OCI-LY7 (cell line): Measurements from ENCODE around the gene SCN8A. TPM values are rescaled to one million over a fixed set of nuclear protein-coding genes. Genes with fewer than 3 reads are reported as not detected.

Experiments
- Bru-seq: library from RNA; stranded (reverse); fragments of 400-500 nt; gene quantifications from one replicate; lab custom pipeline; 2021; lab: Mats Ljungman, UMichigan
- BruChase-seq, 2 experiments: library from RNA; stranded (reverse); fragments of 400-500 nt; gene quantifications; one replicate each; lab custom pipeline; 2021; lab: Mats Ljungman, UMichigan
- BruUV-seq: library from RNA; stranded (reverse); fragments of 400-500 nt; replicated peaks from 2 replicates; lab custom pipeline; 2021; lab: Mats Ljungman, UMichigan
- CTCF ChIA-PET: fragments of 300-600 bp; sonication (Branson Sonifier 250); formaldehyde crosslinking; loops from one replicate; lab custom pipeline; 2022; ENCODE audit warnings: antibody characterized with exemption; ENCODE audit not compliant: unreplicated experiment; lab: Charles Lee
- POLR2A ChIA-PET: fragments of 300-600 bp; sonication (Branson Sonifier 250); formaldehyde crosslinking; loops from one replicate; lab custom pipeline; 2022; ENCODE audit warnings: antibody characterized with exemption; lab: Charles Lee
- DNase-seq: peaks from one replicate; pipeline ENCODE4 v3.0.0-alpha.2; 2015; ENCODE audit warnings: low spot score
- H2AFZ ChIP-seq: fragments of 200-600 bp; sonication (generic), shearing (Covaris generic); 2 replicates; pipeline ENCODE4 v1.6.1; 2014; ENCODE audit warnings: mild to moderate bottlenecking, antibody characterized with exemption, low read length, moderate library complexity
- H3K27ac ChIP-seq: fragments of 200-600 bp; sonication (generic); 2 replicates; pipeline ENCODE4 v1.5.1; 2014; ENCODE audit warnings: mixed run types, low read depth, mild to moderate bottlenecking, moderate library complexity, low read length, inconsistent platforms; ENCODE audit not compliant: poor library complexity, severe bottlenecking
- H3K36me3 ChIP-seq: fragments of 200-600 bp; sonication (generic); 2 replicates; pipeline ENCODE4 v1.6.1; 2014; ENCODE audit warnings: mild to moderate bottlenecking, antibody characterized with exemption, low read length, moderate library complexity, mixed read lengths; ENCODE audit not compliant: insufficient read depth
- H3K4me1 ChIP-seq: fragments of 200-600 bp; sonication (generic); 2 replicates; pipeline ENCODE4 v1.5.1; 2014; ENCODE audit warnings: mild to moderate bottlenecking, low read length; ENCODE audit not compliant: insufficient read depth, poor library complexity, severe bottlenecking
- H3K4me2 ChIP-seq: fragments of 200-600 bp; sonication (generic); 2 replicates; pipeline ENCODE4 v1.6.1; 2014; ENCODE audit warnings: mild to moderate bottlenecking, low read length
- H3K4me3 ChIP-seq: fragments of 200-600 bp; sonication (generic); 2 replicates; pipeline ENCODE4 v1.5.1; 2014; ENCODE audit warnings: mild to moderate bottlenecking, low read depth, low read length; ENCODE audit not compliant: poor library complexity, severe bottlenecking
- H3K79me2 ChIP-seq: fragments of 200-600 bp; sonication (generic); 2 replicates; pipeline ENCODE4 v1.6.1; 2016; ENCODE audit warnings: low read depth, mild to moderate bottlenecking, low read length, moderate library complexity, mixed read lengths; ENCODE audit not compliant: insufficient read depth
- H3K9me2 ChIP-seq: fragments of 200-600 bp; sonication (generic); 2 replicates; pipeline ENCODE4 v1.6.1; 2016; ENCODE audit warnings: mild to moderate bottlenecking, low read length, mixed read lengths; ENCODE audit not compliant: insufficient read depth
- H3K9me3 ChIP-seq: fragments of 200-600 bp; sonication (generic); 2 replicates; pipeline ENCODE4 v1.6.1; 2014; ENCODE audit warnings: mild to moderate bottlenecking, mixed run types, low read length, mixed read lengths
- H4K20me1 ChIP-seq: fragments of 200-600 bp; sonication (generic); 2 replicates; pipeline ENCODE4 v1.6.1; 2014; ENCODE audit warnings: mild to moderate bottlenecking, antibody characterized with exemption, low read length, moderate library complexity, mixed read lengths; ENCODE audit not compliant: insufficient read depth
- EZH2phosphoT487 ChIP-seq: fragments of 200-600 bp; sonication (generic); IDR thresholded peaks from 2 replicates; pipeline ENCODE4 v1.6.1; 2018; ENCODE audit warnings: low read depth, borderline replicate concordance, mild to moderate bottlenecking, mixed run types, antibody characterized with exemption, low read length, moderate library complexity, mixed read lengths
- intact Hi-C: fragments of 100-400 bp; cut with micrococcal nuclease; formaldehyde crosslinking; loops from one replicate; pipeline ENCODE4 v1.10.0; 2022; ENCODE audit not compliant: unreplicated experiment
- long read RNA-seq: library from polyadenylated mRNA; stranded (forward); transcript quantifications from one replicate; pipeline ENCODE4 v2.0.0, GENCODE V29; 2022
- total RNA-seq, 2 experiments: library from RNA; depleted of rRNA in 1 of 2; stranded (reverse); fragments of >200 nt in 1 of 2; shearing (Covaris generic) in 1 of 2; gene quantifications; 2 replicates each; pipeline ENCODE4 v1.2.3, GENCODE V29; 2014 to 2022
- TF ChIP-seq, protein P1 (sequence below): fragments of 200-600 bp; sonication (generic); conservative IDR thresholded peaks from 2 replicates; pipeline ENCODE4 v1.5.1; 2014; ENCODE audit warnings: mild to moderate bottlenecking, antibody characterized with exemption, low read length, moderate library complexity, mixed read lengths

The SCN8A gene
- total RNA-seq (2014; rRNA removed; shearing (Covaris generic)) (0.88 and 5.9 TPM in 2 replicates), total RNA-seq (2022) (2.6 and 3.5 TPM in 2 replicates), Bru-seq, nascent RNA (percentile 44 among the genes with signal in this experiment), BruChase-seq, experiment 1, labeled RNA remaining after a 6-hour chase (percentile 39 among the genes with signal in this experiment), BruChase-seq, experiment 2, labeled RNA remaining after a 2-hour chase (percentile 44 among the genes with signal in this experiment)
- long read RNA-seq, partial matches to known transcripts: 0 of 4 reads
- long read RNA-seq, other reads (novel, unspliced or antisense): 4 of 4 reads

DNA sequence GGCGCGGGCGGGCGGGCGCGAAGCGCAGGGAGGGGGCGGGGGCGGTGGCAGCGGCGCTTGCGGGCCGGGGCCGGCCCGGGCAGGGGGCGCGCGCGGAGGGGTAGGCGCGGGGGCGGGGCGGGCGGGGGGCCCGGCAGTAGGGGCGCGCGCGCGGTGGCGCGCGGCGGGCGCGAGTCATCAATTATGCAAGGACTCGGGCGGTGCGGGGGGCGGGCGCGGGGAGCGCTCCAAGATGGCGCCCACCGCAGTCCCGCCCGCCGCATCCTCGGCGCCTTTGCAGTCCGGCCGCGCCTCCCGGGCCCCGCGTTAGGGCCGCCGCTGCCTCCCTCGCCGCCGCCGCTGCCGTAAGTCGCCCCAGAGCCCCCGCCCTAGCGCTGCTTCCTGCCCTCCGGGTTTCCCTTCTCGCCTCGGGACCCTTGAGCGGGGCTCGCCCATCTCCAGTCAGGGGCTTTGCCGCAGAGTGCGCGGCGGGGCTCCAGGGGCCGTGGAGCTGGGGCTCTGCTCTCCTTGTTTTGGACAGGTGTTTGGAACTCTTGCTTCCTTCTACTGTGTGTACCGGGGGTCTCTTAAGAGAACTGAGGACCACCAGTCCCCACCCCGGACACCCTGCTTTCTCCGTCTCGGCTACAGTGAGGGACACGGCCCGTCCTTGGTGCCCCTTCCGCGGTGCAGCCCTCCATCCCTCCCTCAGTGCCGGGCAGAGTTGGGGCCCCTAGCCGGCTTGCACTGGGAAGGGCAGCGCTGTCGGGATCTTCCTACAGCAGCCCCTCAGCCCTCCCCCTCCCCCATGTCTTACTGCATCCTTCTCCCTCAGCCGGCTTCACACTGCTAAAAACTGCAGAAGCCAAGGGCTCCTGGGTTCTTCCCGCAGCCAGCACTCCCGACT lies at the start of gene SCN8A:
Gene SCN8A (plus strand): TSS at position 218 of the 886 bp plus-strand sequence. CDS start 71,585 bp downstream, outside the sequence.
- Histone ChIP-seq H3K4me2 (peak within 1 kb of the TSS; percentile 84), H4K20me1 (no peaks in the 10 kb centered on the region), H3K79me2 (no peaks in the 10 kb centered on the region), H3K9me2 (no peaks in the 10 kb centered on the region), H3K4me3 (peak within 1 kb of the TSS; percentile 76), H3K4me1 (peaks cover 8% of the 10 kb centered on the region), H2AFZ (peak within 1 kb of the TSS; percentile 93), H3K27ac (no peak within 1 kb of the TSS), H3K36me3 (no peaks in the 10 kb centered on the region), H3K9me3 (no peaks in the 10 kb centered on the region)
- ChIA-PET POLR2A (interaction anchor here (0.6 kb wide), 1 partner anchor 1427 kb away, joined by 4 read pairs; no protein-coding TSS in a partner anchor), CTCF (no interaction called here)
- BruUV-seq: no TSS peak
- intact Hi-C loops: loop anchor here (2.0 kb wide), 2 partner anchors 170 to 360 kb away; partner anchors contain the start of gene ACVR1B
- peak; percentile 72 for DNase-seq
- TF ChIP-seq, protein P1, sequence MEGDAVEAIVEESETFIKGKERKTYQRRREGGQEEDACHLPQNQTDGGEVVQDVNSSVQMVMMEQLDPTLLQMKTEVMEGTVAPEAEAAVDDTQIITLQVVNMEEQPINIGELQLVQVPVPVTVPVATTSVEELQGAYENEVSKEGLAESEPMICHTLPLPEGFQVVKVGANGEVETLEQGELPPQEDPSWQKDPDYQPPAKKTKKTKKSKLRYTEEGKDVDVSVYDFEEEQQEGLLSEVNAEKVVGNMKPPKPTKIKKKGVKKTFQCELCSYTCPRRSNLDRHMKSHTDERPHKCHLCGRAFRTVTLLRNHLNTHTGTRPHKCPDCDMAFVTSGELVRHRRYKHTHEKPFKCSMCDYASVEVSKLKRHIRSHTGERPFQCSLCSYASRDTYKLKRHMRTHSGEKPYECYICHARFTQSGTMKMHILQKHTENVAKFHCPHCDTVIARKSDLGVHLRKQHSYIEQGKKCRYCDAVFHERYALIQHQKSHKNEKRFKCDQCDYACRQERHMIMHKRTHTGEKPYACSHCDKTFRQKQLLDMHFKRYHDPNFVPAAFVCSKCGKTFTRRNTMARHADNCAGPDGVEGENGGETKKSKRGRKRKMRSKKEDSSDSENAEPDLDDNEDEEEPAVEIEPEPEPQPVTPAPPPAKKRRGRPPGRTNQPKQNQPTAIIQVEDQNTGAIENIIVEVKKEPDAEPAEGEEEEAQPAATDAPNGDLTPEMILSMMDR: no peak
- no peak for TF ChIP-seq EZH2phosphoT487

- Histone ChIP-seq H3K27ac (no peak overlapping the region), H3K4me3 (no peak overlapping the region), H3K9me3 (no peaks in the 10 kb centered on the region), H4K20me1 (no peaks in the 10 kb centered on the region), H3K4me1 (no peaks in the 10 kb centered on the region), H2AFZ (no peak overlapping the region), H3K4me2 (no peak overlapping the region), H3K79me2 (no peaks in the 10 kb centered on the region), H3K36me3 (no peaks in the 10 kb centered on the region), H3K9me2 (no peaks in the 10 kb centered on the region)
- ChIA-PET CTCF (no interaction called here), POLR2A (no interaction called here)
- no peak for TF ChIP-seq EZH2phosphoT487
- TF ChIP-seq, protein P1: no peak
- intact Hi-C loops: no loop called here
- no TSS peak for BruUV-seq
- no peak for DNase-seq
These were observed 44.9 kb upstream of the SCN8A start for GRCh38 chr12:51546097-51546496.
